Lower leg skin (tissue), 4 donors: Measurements from ENCODE around the gene ZDHHC4. TPM values are rescaled to one million over a fixed set of nuclear protein-coding genes. Genes with fewer than 3 reads are reported as not detected.

Experiments
- DNase-seq, 2 donors: peaks; one replicate each; pipeline ENCODE4 v3.0.0-alpha.2; 2019; ENCODE audit warnings: low spot score in 2 of 2
- H3K4me3 ChIP-seq: fragments of 200-600 bp; sonication (generic); 2 replicates; pipeline ENCODE4 v1.5.1; 2017; ENCODE audit warnings: mild to moderate bottlenecking, low read depth; ENCODE audit not compliant: poor library complexity, severe bottlenecking
- CTCF ChIP-seq, 3 donors: fragments of 450-650 bp; IDR thresholded peaks; one replicate each; pipeline ENCODE4 v1.5.1; 2016; ENCODE audit warnings: antibody characterized with exemption in 3 of 3, mild to moderate bottlenecking in 3 of 3, moderate library complexity in 2 of 3
- POLR2A ChIP-seq, 2 donors: fragments of 450-650 bp; IDR thresholded peaks; one replicate each; pipeline ENCODE4 v1.6.1; 2016 to 2017; ENCODE audit warnings: antibody characterized with exemption in 2 of 2, mild to moderate bottlenecking in 1 of 2, moderate library complexity in 1 of 2
- WGBS, 2 donors: methylation state at CpG; one replicate each; pipeline ENCODE4 v1.1.5; 2018; 5-methylcytosine and 5-hydroxymethylcytosine counted together
- intact Hi-C: fragments of 100-400 bp; cut with DNase I; formaldehyde crosslinking; loops from one replicate; pipeline ENCODE4 v1.15.0; 2023; ENCODE audit warnings: low total_unique reads
- total RNA-seq, 4 donors: library from RNA; depleted of rRNA; stranded (reverse); fragments of >200 nt; gene quantifications; one replicate each; pipeline ENCODE4 v1.1.0, GENCODE V29; 2016

Gene ZDHHC4
- total RNA-seq, 4 donors from 2014 or later = 18.4 to 30.7 (median 23.3) TPM

- 46 to 47% methylated on average over 20 to 21 of the region's 22 CpGs for WGBS, 2 donors
- no peak for DNase-seq
- no peak for TF ChIP-seq CTCF (IDR thresholded peaks at IDR 0.05)
- TF ChIP-seq POLR2A (IDR thresholded peaks at IDR 0.05) = no peak
- H3K4me3 ChIP-seq = no peak overlapping the region
- intact Hi-C loops = loop anchor here (2.0 kb wide), 1 partner anchor 52 kb away; no protein-coding TSS in a partner anchor
Observed at GRCh38 chr7:6589151-6589828, 12.0 kb downstream of the ZDHHC4 start.

- 0 to 1% methylated on average over 22 to 63 of the region's 107 CpGs for WGBS, 2 donors
- peak within 1 kb of the TSS; percentile 83 for H3K4me3 ChIP-seq
- TF ChIP-seq POLR2A (IDR thresholded peaks at IDR 0.05) (no peak), CTCF (IDR thresholded peaks at IDR 0.05) (no peak)
- intact Hi-C loops = loop anchor here (2.0 kb wide), 1 partner anchor 51 kb away; no protein-coding TSS in a partner anchor
- peak; percentile 30 to 93 for DNase-seq
Observed at GRCh38 chr7:6589829-6590644, 12.8 kb downstream of the ZDHHC4 start, which contains the start of gene INTS15. Gene INTS15 (plus strand): TSS chr7:6590021. CDS start chr7:6590284, 263 bp downstream.

- TF ChIP-seq CTCF (IDR thresholded peaks at IDR 0.05) (no peak), POLR2A (IDR thresholded peaks at IDR 0.05) (no peak)
- DNase-seq = no peak
- peak overlapping the region; percentile 83 for H3K4me3 ChIP-seq
- intact Hi-C loops = no loop called here
- 7% methylated on average over 10 of the region's 10 CpGs for WGBS, 2 donors
Observed at GRCh38 chr7:6590645-6591110, 13.4 kb downstream of the ZDHHC4 start.

GRCh38 chr7:6600093-6600492 lies 22.8 kb downstream of the ZDHHC4 start:
- intact Hi-C loops = no loop called here
- TF ChIP-seq CTCF (IDR thresholded peaks at IDR 0.05) (no peak), POLR2A (IDR thresholded peaks at IDR 0.05) (no peak)
- WGBS, 2 donors = 91 to 93% methylated on average over 13 to 15 of the region's 15 CpGs
- no peak for DNase-seq
- H3K4me3 ChIP-seq = no peak overlapping the region

- intact Hi-C loops = no loop called here
- TF ChIP-seq POLR2A (IDR thresholded peaks at IDR 0.05) (no peak), CTCF (IDR thresholded peaks at IDR 0.05) (no peak)
- WGBS, 2 donors = 85 to 90% methylated on average over 10 of the region's 10 CpGs
- H3K4me3 ChIP-seq = no peak overlapping the region
- no peak for DNase-seq
Observed at GRCh38 chr7:6604458-6604857, 27.2 kb downstream of the ZDHHC4 start.
